Measurements from ENCODE around the gene ANKRD55.

- TF ChIP-seq CTCF (IDR thresholded peaks at IDR 0.05) = no peak
- TF ChIP-seq EZH2 (IDR thresholded peaks at IDR 0.05; ENCODE audit: borderline replicate concordance, insufficient read depth, low read depth, low read length, poor library complexity, severe bottlenecking) = no peak
Observed at GRCh38 chr5:56146674-56147073, 86.5 kb downstream of the ANKRD55 start.

Measured in B cell (primary cell).